CD4-positive, alpha-beta T cell treated with Interleukin-10 for 1 hour (primary cell): ENCODE data around the gene SIL1.
"Not testable (repeated sequence)": the region's sequence is repeated elsewhere in the genome, so short reads cannot be mapped to it uniquely, and the experiment has no call there.

Experiments used
- DNase-seq: peaks from one replicate; pipeline ENCODE4 v3.0.0-alpha.2; 2020

Gene SIL1

GRCh38 chr5:139197710-139198669, at the start of gene SIL1:
SIL1 (minus strand) TSS chr5:139198368; CDS start chr5:139127843, 70,525 bp downstream.
- DNase-seq: peak; percentile 97

- no peak for DNase-seq
Observed at GRCh38 chr5:139246394-139246793, 48.2 kb upstream of the SIL1 start.

GRCh38 chr5:139245637-139246339, 47.6 kb upstream of the SIL1 start:
- no peak for DNase-seq

GRCh38 chr5:139243425-139243970, 45.3 kb upstream of the SIL1 start:
- DNase-seq: no peak

GRCh38 chr5:139241139-139241538, 43.0 kb upstream of the SIL1 start:
- DNase-seq: no peak

- DNase-seq: no peak
Observed at GRCh38 chr5:139236479-139236878, 38.3 kb upstream of the SIL1 start.

GRCh38 chr5:139232147-139232724, 34.1 kb upstream of the SIL1 start:
- no peak for DNase-seq

GRCh38 chr5:139228201-139228803, 30.1 kb upstream of the SIL1 start:
- no peak for DNase-seq

- DNase-seq: no peak
Observed at GRCh38 chr5:139226131-139226530, 28.0 kb upstream of the SIL1 start.

GRCh38 chr5:139223481-139223880, 25.3 kb upstream of the SIL1 start:
- no peak for DNase-seq

GRCh38 chr5:139222346-139222745, 24.2 kb upstream of the SIL1 start:
- DNase-seq: no peak

- not testable (repeated sequence) for DNase-seq
Observed at GRCh38 chr5:139218038-139218437, 19.9 kb upstream of the SIL1 start.

GRCh38 chr5:139215107-139215975, 17.2 kb upstream of the SIL1 start:
- DNase-seq: no peak

- DNase-seq: no peak
Observed at GRCh38 chr5:139214646-139215045, 16.5 kb upstream of the SIL1 start.

GRCh38 chr5:139212906-139213305, 14.7 kb upstream of the SIL1 start:
- no peak for DNase-seq

- DNase-seq: no peak
Observed at GRCh38 chr5:139212486-139212885, 14.3 kb upstream of the SIL1 start.

- DNase-seq: no peak
Observed at GRCh38 chr5:139210585-139210984, 12.4 kb upstream of the SIL1 start.

GRCh38 chr5:139207297-139208000, 9.3 kb upstream of the SIL1 start:
- no peak for DNase-seq

- DNase-seq: no peak
Observed at GRCh38 chr5:139205586-139205985, 7.4 kb upstream of the SIL1 start.

GRCh38 chr5:139205124-139205523, 7.0 kb upstream of the SIL1 start:
- no peak for DNase-seq

- no peak for DNase-seq
Observed at GRCh38 chr5:139204196-139204595, 6.0 kb upstream of the SIL1 start.
